ENCODE data around the gene CNDP2.

- TF ChIP-seq EGR1 (IDR thresholded peaks at IDR 0.05) (no peak), FOXM1 (IDR thresholded peaks at IDR 0.05; ENCODE audit: borderline replicate concordance, low read depth) (no peak), TEAD4 (IDR thresholded peaks at IDR 0.05) (no peak), NFIC (IDR thresholded peaks at IDR 0.05) (no peak), TCF12 (IDR thresholded peaks at IDR 0.05; ENCODE audit: low read depth) (no peak), CREB1 (IDR thresholded peaks at IDR 0.05; ENCODE audit: low read depth) (no peak), CEBPB (IDR thresholded peaks at IDR 0.05) (no peak), MAX (IDR thresholded peaks at IDR 0.05) (no peak), RAD21 (IDR thresholded peaks at IDR 0.05; ENCODE audit: low read depth) (no peak), REST (IDR thresholded peaks at IDR 0.05; ENCODE audit: low read depth) (no peak), USF1 (IDR thresholded peaks at IDR 0.05) (no peak), EP300 (IDR thresholded peaks at IDR 0.05; ENCODE audit: borderline replicate concordance) (no peak)
These were observed 44.7 kb downstream of the CNDP2 start for GRCh38 chr18:74540652-74541421.

Data from Ishikawa (cell line).